Retinal pigment epithelial cell (primary cell): ENCODE measurements around the gene WDPCP.
"Not testable (repeated sequence)": the region's sequence is repeated elsewhere in the genome, so short reads cannot be mapped to it uniquely, and the experiment has no call there.

ENCODE experiments used
- DNase-seq: peaks from one replicate; pipeline ENCODE4 v3.0.0-alpha.2; 2010; ENCODE audit warnings: low read depth
- H3K4me3 ChIP-seq: 2 replicates; pipeline ENCODE4 v1.5.1; 2011; ENCODE audit warnings: mild to moderate bottlenecking, low read length, control low read depth, moderate library complexity
- TF ChIP-seq, protein P1 (sequence below): conservative IDR thresholded peaks from 2 replicates; pipeline ENCODE4 v1.5.1; 2011; ENCODE audit warnings: low read depth, low read length, control low read depth, inconsistent platforms

The WDPCP gene

DNA sequence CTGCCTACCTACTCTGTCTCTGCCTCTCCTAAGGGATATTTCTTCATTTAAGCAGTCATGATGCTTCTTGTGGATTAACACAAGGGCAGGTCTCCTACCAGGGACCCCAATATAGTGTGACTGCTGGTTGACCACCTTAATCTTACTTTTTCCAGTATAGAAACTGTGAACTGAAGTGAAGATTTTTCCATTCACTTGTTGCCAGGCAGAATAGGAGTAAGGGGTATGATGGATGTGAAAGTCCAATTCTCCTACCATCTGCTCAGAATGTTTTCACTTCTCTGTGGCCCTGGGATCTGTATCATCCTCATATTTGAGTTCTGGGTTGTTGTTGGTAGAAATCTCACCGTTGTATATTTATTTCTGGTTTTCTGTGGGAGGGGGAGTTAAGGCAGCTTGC, 247.8 kb downstream of the WDPCP start:
- no peak for DNase-seq
- TF ChIP-seq, protein P1, sequence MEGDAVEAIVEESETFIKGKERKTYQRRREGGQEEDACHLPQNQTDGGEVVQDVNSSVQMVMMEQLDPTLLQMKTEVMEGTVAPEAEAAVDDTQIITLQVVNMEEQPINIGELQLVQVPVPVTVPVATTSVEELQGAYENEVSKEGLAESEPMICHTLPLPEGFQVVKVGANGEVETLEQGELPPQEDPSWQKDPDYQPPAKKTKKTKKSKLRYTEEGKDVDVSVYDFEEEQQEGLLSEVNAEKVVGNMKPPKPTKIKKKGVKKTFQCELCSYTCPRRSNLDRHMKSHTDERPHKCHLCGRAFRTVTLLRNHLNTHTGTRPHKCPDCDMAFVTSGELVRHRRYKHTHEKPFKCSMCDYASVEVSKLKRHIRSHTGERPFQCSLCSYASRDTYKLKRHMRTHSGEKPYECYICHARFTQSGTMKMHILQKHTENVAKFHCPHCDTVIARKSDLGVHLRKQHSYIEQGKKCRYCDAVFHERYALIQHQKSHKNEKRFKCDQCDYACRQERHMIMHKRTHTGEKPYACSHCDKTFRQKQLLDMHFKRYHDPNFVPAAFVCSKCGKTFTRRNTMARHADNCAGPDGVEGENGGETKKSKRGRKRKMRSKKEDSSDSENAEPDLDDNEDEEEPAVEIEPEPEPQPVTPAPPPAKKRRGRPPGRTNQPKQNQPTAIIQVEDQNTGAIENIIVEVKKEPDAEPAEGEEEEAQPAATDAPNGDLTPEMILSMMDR = no peak
- no peak overlapping the region for H3K4me3 ChIP-seq

DNA sequence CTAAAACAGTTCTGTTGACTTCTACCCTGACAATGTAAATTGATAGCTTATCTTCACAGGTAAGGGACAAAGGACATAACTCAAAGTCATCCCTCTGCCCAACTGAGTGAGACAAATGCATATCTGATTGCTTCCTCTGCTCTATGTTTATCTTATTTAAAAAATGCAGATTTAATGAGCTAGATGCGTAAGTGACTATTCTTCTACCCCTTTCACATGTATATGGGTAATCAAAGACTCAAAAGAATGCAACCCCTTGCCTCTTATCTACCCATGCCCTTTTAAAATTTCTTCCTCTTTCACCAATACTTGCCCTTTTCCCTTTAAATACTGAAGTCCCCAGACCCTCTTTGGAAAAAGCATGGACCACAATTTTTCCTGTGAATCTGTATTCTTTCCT, 253.4 kb downstream of the WDPCP start:
- DNase-seq = no peak
- TF ChIP-seq, protein P1 = no peak
- H3K4me3 ChIP-seq = no peak overlapping the region

DNA sequence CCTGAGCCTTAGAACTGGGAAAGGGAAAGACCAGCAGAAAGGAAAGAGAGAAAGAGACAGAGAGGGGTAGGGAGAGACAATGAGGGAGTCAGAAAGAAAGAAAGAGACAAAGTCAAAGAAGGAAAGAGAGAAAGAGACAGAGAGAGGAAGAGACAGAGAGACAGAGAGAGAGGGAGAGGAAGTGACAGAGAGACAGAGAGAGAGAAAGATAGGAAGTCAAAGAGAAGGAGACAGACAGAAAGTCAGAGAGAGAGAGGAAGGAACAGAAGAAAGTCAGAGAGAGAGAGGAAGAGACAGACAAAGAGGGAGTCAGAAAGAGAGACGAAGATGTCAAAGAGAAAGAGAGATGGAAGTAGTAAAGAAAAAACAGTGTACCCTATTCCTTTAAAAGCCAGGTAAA, 261.8 kb downstream of the WDPCP start:
- TF ChIP-seq, protein P1 = no peak
- no peak overlapping the region for H3K4me3 ChIP-seq
- no peak for DNase-seq

DNA sequence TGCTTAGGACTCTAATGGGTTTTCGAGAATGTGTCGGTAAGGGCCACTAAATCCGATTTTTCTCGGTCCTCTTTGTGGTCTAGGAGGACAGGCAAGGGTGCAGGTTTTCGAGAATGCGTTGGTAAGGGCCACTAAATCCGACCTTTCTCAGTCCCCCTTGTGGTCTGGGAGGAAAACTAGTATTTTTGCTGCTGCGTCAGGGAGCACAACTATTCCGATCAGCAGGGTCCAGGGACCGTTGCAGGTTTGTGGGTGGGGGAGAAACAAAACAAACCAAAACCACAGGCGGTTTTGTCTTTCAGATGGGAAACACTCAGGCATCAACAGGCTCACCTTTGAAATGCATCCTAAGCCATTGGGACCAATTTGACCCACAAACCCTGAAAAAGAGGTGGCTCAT, 264.6 kb downstream of the WDPCP start:
- DNase-seq, H3K4me3 ChIP-seq: not testable (repeated sequence)

DNA sequence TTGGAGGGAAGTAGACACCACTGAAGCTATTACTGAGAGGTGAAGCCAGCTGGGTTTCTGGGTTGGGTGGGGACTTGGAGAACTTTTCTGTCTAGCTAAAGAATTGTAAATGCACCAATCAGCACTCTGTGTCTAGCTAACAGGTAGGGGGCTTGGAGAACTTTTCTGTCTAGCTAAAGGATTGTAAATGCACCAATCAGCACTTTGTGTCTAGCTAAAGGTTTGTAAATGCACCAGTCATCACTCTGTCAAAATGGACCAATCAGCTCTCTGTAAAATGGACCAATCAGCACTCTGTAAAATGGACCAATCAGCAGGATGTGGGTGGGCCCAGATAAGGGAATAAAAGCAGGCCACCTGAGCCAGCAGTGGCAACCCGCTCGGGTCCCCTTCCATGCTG, 266.3 kb downstream of the WDPCP start:
- H3K4me3 ChIP-seq, DNase-seq: not testable (repeated sequence)

DNA sequence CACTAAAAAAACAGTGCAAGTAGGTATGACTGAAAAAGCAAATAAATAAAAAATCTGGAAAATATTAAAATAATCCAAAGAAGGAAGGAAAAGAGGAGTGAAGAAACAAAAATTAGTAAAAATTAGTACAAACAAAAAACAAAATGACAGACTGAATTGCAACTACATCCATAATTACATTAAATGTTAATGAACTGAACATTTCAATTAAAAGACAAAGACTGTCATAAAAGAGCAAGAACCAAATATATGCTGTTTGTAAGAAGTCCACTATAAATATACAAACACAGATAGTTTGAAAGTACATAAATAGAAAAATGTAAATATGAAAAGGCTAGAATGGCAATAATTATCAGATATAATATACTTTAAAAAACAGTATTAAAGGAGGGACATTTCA, 267.6 kb downstream of the WDPCP start:
- no peak for DNase-seq
- TF ChIP-seq, protein P1 = no peak
- no peak overlapping the region for H3K4me3 ChIP-seq

DNA sequence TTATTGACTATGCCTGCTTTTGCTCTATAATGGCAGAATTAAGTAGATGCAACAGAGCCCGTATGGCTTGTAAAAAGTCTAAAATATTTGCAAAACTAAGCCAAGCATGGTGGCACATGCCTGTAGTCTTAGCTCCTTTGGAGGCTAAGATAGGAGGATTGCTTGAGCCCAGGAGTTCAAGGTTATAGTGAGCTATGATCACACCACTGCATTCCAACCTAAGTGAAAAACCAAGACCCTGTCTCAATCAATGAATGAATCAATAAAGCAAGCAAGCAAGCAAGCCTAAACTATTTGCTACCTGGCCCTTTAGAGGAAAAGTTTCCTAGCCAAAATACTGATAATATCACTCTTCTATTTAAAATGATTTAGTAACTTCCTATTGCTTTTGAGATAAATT, 277.7 kb downstream of the WDPCP start:
- no peak for DNase-seq
- no peak overlapping the region for H3K4me3 ChIP-seq
- TF ChIP-seq, protein P1 = no peak

DNA sequence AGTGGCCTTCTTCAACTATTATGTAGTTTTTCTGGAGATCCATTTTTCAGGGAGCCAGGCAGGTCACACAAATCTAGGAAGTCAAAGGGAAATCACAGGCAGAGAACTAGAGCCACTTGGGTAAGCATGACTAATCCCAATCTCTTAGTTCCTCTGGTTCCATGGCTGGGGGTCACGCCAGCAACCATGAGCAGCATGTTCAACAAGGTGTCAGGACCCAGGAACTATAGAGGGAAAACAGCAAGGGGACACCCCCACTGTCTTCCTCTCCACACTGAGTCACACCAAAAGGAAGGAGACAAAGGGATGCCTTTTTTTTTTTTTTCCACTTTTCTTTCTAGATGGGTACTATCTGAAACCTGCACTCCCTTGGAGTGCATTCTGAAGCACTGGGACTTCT, 286.8 kb downstream of the WDPCP start:
- H3K4me3 ChIP-seq = no peak overlapping the region

More for the DNA sequence above, 286.8 kb downstream of the WDPCP start:
- DNase-seq = no peak
- TF ChIP-seq, protein P1 = no peak
